ENCODE data around the gene CALML4.
A peak's percentile ranks its signal among the peaks of the same experiment; 100 is the strongest.
"Not testable (repeated sequence)": the region's sequence is repeated elsewhere in the genome, so short reads cannot be mapped to it uniquely, and the experiment has no call there.

CALML4 gene

DNA sequence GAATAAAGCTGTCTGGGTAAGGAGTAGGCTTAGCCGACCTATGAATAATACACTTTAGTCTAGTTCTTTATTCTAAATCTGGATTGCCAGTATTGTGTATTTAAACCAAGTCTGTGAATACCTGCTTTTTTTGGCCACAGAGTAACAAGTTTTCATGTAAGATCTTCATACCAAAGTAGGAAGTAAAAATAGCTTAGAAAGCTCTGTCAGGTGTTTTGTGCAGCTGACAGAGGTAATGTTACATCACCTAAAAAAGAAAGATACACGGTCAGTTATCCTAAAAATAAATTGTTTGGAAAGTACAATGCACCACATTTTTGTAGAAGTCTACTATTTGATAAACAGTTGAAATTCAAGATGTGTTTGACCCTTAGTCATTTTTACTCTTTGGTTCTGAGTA, 16.5 kb downstream of the CALML4 start:
- no peak for DNase-seq

DNA sequence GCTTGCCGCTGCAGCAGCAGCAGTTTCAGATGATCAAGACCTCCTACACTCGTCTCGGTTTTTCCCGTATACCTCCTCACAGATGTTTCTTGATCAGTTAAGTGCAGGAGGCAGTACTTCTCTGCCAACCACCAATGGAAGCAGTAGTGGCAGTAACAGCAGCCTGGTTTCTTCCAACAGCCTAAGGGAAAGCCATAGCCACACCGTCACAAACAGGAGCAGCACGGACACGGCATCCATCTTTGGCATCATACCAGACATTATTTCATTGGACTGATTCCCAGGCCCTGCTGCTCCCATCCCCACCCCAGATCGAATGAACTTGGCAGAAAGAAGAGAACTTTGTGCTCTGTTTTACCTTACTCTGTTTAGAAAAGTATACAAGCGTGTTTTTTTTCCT, 17.6 kb downstream of the CALML4 start:
- no peak for DNase-seq

- DNase-seq = no peak
Observed at GRCh38 chr15:68186671-68187397, 18.3 kb downstream of the CALML4 start.

DNA sequence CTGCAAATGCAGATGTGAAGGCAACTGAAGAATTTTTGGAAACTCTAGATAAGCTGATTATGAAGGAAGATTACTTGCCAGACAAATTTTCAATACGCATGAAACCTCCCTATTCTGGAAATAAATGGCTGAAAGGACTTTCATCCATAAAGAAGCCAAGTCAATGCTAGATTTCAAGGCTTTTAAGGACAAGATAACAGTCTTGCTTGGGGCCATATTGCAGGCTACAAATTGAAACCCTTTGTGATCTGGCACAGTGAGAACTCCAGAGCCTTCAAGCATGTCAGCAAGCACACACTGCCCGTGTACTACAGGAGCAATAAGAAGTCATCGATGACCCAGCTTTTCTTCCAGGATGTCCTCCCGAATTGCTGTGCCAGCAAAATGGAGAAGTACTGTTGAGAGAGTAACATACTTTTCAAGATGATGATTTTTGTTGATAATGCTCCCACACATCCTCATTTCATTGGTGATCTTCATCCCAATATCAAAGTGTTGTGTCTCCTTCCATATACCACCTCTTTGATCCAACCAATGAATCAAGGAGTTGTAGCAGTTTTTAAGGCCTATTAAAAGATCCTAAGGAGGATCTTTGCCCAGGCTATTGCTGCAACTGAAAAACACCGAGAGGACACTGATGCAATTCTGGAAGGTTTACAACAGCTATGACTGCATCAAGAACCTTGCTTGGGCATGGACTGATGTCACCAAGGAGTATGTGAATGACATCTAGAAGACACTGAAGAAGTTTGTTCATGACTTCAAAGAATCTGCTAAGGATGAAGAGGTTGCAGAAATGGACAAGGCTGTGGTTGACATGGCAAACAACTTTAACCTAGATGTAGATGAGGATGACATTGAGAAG, 20.3 kb downstream of the CALML4 start:
- no peak for DNase-seq

GRCh38 chr15:68183616-68184315, 21.4 kb downstream of the CALML4 start:
- DNase-seq = no peak

DNA sequence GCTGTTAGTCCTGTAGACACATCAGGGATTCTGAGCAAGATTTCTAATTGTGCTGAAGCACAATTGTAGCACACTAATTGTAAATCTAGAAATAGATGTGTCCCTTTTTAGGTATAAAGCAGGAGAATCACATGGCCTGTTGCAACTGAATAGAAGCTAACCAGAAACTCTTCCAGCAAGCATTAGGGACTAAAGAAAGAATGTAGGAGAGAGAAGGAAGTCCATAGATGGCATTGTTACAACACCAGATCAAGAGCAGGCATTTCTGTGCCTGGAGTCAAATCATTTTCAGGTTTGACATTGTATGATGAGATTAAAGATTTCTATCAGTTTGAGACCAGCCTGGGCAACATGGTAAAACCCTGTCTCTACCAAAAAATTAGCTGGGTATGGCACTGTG, 27.4 kb downstream of the CALML4 start:
- DNase-seq = no peak

DNA sequence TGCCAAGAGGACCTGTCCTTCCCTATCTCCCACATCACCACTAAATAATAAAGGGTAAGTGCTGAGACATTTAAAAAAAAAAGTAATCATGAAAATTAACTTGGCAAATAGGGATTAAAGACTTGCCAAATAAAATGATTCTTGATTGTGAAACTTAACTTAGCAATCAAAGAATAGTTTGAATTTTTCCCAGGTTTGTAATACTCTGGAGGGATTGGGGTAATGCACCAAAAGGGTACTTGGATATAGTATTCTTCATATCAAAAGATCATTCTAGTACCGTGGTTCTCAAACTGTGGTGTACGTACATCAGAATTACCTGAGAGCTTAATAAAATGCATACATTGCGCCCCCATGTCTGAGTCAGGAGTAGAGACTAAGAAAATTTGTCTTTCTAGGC, 28.5 kb downstream of the CALML4 start:
- no peak for DNase-seq

DNA sequence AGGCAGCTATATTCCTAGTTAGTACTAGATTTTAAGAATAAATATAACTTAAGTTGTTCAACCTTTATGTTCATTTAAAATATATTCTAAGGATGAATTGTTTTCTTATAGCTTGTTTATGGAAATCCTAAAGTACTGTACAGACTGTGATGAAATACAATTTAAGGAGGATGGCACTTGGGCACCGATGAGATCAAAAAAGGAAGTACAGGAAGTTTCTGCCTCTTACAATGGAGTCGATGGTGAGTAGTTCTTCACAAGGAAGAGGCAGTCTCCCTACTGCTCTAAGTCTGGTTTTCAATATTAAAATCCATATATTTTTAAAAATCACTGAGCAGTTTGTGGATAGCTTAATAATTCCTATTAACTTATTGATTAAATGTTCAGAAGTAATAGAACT, 29.6 kb downstream of the CALML4 start:
- DNase-seq = no peak

DNA sequence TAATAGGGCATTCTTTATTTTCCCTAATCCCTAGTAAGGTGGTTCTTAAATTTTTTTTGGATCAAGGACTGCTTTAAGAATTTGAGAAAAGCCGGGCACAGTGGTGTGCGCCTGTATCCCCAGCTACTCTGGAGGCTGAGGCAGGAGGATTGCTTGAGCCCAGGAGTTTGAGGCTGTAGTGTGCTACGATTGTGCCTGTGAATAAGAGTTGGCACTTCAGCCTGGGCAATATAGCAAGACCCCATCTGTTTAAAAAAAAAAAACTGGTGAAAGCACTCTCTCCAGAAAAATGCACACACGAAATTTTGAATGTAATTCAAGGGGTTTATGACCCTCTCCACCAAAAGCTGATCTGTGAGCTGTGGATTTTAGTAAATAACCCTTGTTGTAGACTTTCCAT, 32.0 kb downstream of the CALML4 start:
- DNase-seq = no peak

GRCh38 chr15:68172037-68172436, 33.1 kb downstream of the CALML4 start:
- not testable (repeated sequence) for DNase-seq

- DNase-seq = no peak
Observed at GRCh38 chr15:68166847-68167246, 38.3 kb downstream of the CALML4 start.

GRCh38 chr15:68163191-68163590, 41.9 kb downstream of the CALML4 start:
- no peak for DNase-seq

DNA sequence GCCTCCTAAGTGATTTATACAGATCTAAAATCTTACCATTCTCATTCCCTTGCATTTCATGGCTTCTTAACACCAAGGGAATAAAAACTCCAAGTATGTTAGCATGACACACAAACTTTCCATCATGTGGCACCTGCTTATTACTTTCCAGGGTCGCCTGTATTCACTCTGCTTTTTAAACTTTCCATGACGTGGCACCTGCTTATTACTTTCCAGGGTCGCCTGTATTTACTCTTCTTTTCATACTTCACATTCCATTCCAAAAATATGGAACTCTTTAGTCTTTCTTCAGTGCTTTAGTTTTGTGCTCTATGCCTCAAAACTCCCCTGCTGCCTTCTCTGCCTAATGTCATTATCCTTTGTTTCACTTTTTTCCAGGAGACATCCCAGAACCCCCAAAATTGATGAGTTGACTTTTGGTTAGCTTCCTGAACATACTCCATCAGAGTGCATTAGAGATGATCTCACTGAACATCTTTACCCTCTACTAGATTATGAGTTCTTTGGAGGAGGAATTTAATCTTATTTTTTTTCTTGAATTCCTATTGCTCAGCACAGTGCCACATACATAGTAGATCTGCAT, 47.0 kb downstream of the CALML4 start:
- no peak for DNase-seq

- DNase-seq = peak; percentile 18
Observed at GRCh38 chr15:68157074-68157473, 48.1 kb downstream of the CALML4 start.

DNA sequence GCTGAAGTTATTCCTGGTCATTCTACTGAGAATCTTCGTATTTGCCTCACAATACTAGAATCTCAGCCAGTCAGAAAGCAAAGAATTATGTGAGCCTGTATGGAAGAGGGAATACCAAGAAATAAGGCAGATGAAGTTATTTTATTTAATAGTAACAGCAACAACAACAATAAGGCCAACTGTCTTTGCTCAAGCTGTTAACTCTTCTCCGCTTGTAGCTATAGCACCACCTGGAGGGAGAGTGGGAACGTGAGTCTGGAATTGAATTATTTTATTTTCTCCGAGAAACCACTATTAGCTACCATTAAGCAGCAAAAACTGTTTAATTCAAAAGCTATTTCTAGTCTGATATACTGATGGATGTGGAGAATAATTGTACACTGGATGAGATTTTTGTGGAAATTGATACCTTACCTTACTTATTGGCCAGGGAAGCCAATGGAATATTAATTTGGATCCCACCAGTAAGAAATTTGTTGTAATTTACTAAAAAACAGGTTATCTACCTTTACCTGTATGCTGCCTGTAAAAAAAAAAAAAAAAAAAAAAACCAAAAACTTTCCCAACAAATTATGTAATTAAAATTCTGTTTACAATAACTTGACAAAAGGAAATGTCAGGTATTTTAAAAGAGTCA, 50.1 kb downstream of the CALML4 start:
- DNase-seq = peak; percentile 74

DNA sequence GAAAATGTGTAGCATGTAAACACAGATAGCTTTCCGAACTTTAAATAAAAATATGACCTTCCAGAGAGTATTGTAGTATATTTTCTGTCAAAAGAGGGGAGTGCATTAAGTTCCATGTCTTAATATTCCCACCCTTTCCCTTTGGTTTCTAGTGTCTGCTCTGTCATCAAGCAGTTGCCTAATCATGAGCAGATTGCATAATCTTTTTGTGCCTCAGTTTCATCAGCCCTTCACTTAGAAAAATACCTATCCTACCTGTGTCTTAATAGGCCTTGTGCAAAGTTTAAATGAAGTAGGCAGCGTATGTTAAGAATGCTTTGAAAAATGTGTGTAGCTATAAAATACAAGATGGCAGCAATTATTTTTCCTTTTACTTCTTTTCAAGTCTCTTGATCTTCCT, 52.8 kb downstream of the CALML4 start:
- no peak for DNase-seq

- DNase-seq = no peak
Observed at GRCh38 chr15:68151277-68151676, 53.9 kb downstream of the CALML4 start.

DNA sequence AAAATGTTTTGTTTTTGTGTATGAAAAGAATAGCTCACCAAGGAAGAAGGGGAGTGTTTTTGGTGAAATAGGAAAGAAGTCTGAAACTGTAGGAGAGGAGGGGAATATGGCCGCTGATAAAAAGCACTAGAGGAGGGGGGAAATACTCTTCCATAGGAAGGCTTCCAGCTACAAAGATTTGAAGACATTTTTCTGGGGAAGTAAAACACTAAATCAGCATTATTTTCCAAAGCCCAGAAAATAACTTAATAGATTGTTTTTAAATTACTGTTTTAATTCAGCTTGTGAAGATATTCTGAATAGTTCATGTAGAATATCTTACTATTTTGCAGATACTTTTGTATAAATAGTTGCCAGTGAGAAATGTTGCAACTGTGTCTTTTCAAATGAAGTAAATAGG, 54.9 kb downstream of the CALML4 start:
- DNase-seq = no peak

DNA sequence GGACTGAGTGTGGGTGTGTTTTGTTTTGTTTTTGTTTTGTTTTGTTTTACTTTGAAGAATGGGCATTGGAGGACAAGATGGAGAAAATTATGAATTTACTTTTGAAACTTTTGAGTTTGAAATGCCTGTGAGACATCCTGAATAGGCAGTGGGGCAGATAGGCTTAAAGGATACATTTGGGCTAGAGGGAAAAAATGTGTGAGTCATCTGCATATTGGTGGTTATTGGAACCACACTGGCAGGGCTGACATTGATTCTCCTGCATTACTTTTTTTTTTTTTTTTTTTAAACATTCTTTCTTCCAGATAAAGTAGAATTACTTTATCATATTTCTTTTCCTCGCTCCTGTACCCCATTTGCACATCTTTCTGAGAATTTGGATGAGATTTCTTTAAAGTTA, 56.1 kb downstream of the CALML4 start:
- no peak for DNase-seq

DNA sequence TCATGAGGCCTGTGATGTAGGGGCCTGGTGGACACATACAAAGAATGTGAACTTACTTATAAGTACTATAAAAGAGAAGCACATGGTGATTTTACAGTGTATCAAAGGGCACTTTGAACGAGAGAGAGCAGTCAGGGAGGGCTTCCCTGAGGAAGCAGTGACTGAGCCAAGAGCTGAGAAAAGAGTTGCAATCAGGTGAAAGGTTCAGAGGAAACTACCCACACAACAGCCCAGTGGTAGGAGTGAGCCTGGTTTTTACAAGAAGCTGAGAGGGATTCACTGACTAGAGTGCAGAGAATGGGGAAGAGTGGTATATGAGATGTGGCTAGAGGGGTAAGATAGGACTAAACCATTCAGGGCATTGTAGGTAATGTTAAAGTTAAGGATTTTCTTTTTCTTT, 57.1 kb downstream of the CALML4 start:
- no peak for DNase-seq

DNA sequence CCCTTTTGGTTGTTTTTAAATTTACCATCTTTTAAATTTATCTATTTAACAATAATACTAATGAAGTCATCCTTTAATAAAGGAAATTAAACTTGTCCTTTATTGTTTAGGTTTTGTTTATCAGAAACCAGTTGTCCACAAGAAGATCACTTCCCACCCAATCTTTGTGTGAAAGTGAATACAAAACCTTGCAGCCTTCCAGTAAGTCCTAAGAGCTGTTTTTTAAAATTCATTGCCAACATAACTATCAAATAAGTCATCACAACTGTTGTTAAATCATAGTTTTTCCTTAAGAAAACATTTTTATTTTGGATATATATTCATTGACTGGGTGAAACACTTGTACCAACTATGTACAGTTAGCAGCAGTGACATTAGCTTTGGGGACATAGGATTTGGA, 59.4 kb downstream of the CALML4 start:
- no peak for DNase-seq

DNA sequence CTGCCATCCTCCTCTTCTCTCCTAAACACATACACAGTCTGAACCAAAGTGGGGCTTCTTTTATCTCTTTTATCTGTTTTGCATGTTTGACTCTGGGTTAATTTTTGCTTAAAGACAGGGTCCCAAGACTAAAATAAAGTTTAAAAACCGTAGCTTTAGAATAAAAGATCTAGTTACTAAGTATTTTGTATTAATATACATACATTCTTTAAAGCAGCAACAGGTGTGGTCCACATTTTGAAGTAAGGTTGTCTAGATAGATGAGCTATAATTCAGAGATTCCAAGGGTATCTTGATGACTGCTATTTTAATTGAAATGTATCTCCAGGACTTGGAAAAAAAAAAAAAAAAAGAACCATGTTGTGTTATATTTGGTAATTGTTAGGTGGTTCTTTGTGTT, 61.3 kb downstream of the CALML4 start:
- DNase-seq = no peak

- DNase-seq = no peak
Observed at GRCh38 chr15:68143129-68143528, 62.0 kb downstream of the CALML4 start.

All from NCI-H82 (cell line).